ENCODE data around the gene MAVS. TPM values are rescaled to one million over a fixed set of nuclear protein-coding genes. Genes with fewer than 3 reads are reported as not detected.
A peak's percentile ranks its signal among the peaks of the same experiment; 100 is the strongest.

MAVS gene
- total RNA-seq, 1 donor, result 32.4 TPM

GRCh38 chr20:3885715-3886114, 39.1 kb downstream of the MAVS start:
- no peak overlapping the region for H3K4me3 ChIP-seq (ENCODE audit: low read depth, low read length)
- DNase-seq (ENCODE audit: low read depth), result no peak
- TF ChIP-seq CTCF (IDR thresholded peaks at IDR 0.05; ENCODE audit: insufficient read depth, low read depth, low read length), result no peak

GRCh38 chr20:3887876-3888620, 41.4 kb downstream of the MAVS start:
- peak; percentile 55 for DNase-seq (ENCODE audit: low read depth)
- peak overlapping the region; percentile 97 for H3K4me3 ChIP-seq (ENCODE audit: low read depth, low read length)
- no peak for TF ChIP-seq CTCF (IDR thresholded peaks at IDR 0.05; ENCODE audit: insufficient read depth, low read depth, low read length)

GRCh38 chr20:3888622-3889488, 42.2 kb downstream of the MAVS start, which contains the start of gene PANK2:
Gene PANK2, plus strand, starts transcription at chr20:3889387.
- peak; percentile 59 for TF ChIP-seq CTCF (IDR thresholded peaks at IDR 0.05; ENCODE audit: insufficient read depth, low read depth, low read length)
- peak; percentile 99 for DNase-seq (ENCODE audit: low read depth)
- H3K4me3 ChIP-seq (ENCODE audit: low read depth, low read length), result peak within 1 kb of the TSS; percentile 97

GRCh38 chr20:3889489-3890397, 43.1 kb downstream of the MAVS start:
- TF ChIP-seq CTCF (IDR thresholded peaks at IDR 0.05; ENCODE audit: insufficient read depth, low read depth, low read length), result no peak
- DNase-seq (ENCODE audit: low read depth), result peak; percentile 29
- H3K4me3 ChIP-seq (ENCODE audit: low read depth, low read length), result peak overlapping the region; percentile 97

- TF ChIP-seq CTCF (IDR thresholded peaks at IDR 0.05; ENCODE audit: insufficient read depth, low read depth, low read length), result no peak
- peak overlapping the region; percentile 97 for H3K4me3 ChIP-seq (ENCODE audit: low read depth, low read length)
- DNase-seq (ENCODE audit: low read depth), result peak; percentile 52
These were observed 43.7 kb downstream of the MAVS start for GRCh38 chr20:3890398-3890751.
